H9 (cell line): ENCODE data around the gene RALGAPB. TPM values are rescaled to one million over a fixed set of nuclear protein-coding genes. Genes with fewer than 3 reads are reported as not detected.

ENCODE experiments used
- DNase-seq: peaks from one replicate; pipeline ENCODE4 v3.0.0-alpha.2; 2017
- H2AFZ ChIP-seq: one replicate; pipeline ENCODE4 v1.6.1; 2013; ENCODE audit warnings: mild to moderate bottlenecking, low read length, control low read depth, moderate library complexity
- H2AK5ac ChIP-seq: 2 replicates; pipeline ENCODE4 v1.6.1; 2013; ENCODE audit warnings: low read length, control low read depth, mixed read lengths; ENCODE audit not compliant: insufficient read length
- H2BK120ac ChIP-seq: one replicate; pipeline ENCODE4 v1.6.1; 2013; ENCODE audit warnings: low read depth, mild to moderate bottlenecking, low read length, control low read depth, inconsistent platforms; ENCODE audit not compliant: poor library complexity, severe bottlenecking
- H2BK12ac ChIP-seq: 2 replicates; pipeline ENCODE4 v1.6.1; 2013; ENCODE audit warnings: low read length, control low read depth, mixed read lengths, low read depth; ENCODE audit not compliant: insufficient read length
- H2BK15ac ChIP-seq: 2 replicates; pipeline ENCODE4 v1.6.1; 2013; ENCODE audit warnings: low read depth, low read length, control low read depth
- H2BK20ac ChIP-seq: one replicate; pipeline ENCODE4 v1.6.1; 2013; ENCODE audit warnings: low read depth, mild to moderate bottlenecking, low read length, control low read depth, inconsistent platforms; ENCODE audit not compliant: poor library complexity, severe bottlenecking
- H2BK5ac ChIP-seq: 2 replicates; pipeline ENCODE4 v1.6.1; 2013; ENCODE audit warnings: low read length, control low read depth, mixed read lengths; ENCODE audit not compliant: insufficient read length
- H3K14ac ChIP-seq: 2 replicates; pipeline ENCODE4 v1.6.1; 2013; ENCODE audit warnings: low read length, control low read depth; ENCODE audit not compliant: insufficient read depth
- H3K18ac ChIP-seq: 2 replicates; pipeline ENCODE4 v1.6.1; 2013; ENCODE audit warnings: low read depth, mild to moderate bottlenecking, mixed read lengths, low read length, control low read depth; ENCODE audit not compliant: insufficient read length
- H3K23ac ChIP-seq: 2 replicates; pipeline ENCODE4 v1.6.1; 2013; ENCODE audit warnings: low read length, control low read depth, mixed read lengths, low read depth; ENCODE audit not compliant: insufficient read length
- H3K23me2 ChIP-seq: 2 replicates; pipeline ENCODE4 v1.6.1; 2013; ENCODE audit warnings: low read depth, mild to moderate bottlenecking, mixed read lengths, low read length, control low read depth; ENCODE audit not compliant: insufficient read length, poor library complexity, severe bottlenecking
- H3K27ac ChIP-seq: 2 replicates; pipeline ENCODE4 v1.5.1; 2013; ENCODE audit warnings: low read length, control low read depth, mixed read lengths, low read depth; ENCODE audit not compliant: insufficient read length
- H3K27me3 ChIP-seq: 2 replicates; pipeline ENCODE4 v1.6.1; 2013; ENCODE audit warnings: low read length, control low read depth, inconsistent platforms; ENCODE audit not compliant: insufficient read depth
- H3K4ac ChIP-seq: 2 replicates; pipeline ENCODE4 v1.6.1; 2013; ENCODE audit warnings: low read depth, mild to moderate bottlenecking, control low read depth, inconsistent platforms, low read length, moderate library complexity
- H3K4me1 ChIP-seq: 2 replicates; pipeline ENCODE4 v1.6.1; 2013; ENCODE audit warnings: low read length, control low read depth, inconsistent platforms; ENCODE audit not compliant: insufficient read depth
- H3K4me2 ChIP-seq: 2 replicates; pipeline ENCODE4 v1.6.1; 2013; ENCODE audit warnings: low read length, control low read depth, mixed read lengths; ENCODE audit not compliant: insufficient read length, insufficient read depth
- H3K56ac ChIP-seq: 2 replicates; pipeline ENCODE4 v1.6.1; 2013; ENCODE audit warnings: low read depth, mild to moderate bottlenecking, mixed read lengths, low read length, control low read depth; ENCODE audit not compliant: insufficient read length
- H3K79me1 ChIP-seq: 2 replicates; pipeline ENCODE4 v1.6.1; 2013; ENCODE audit warnings: low read depth, mild to moderate bottlenecking, moderate library complexity, low read length, control low read depth, inconsistent platforms; ENCODE audit not compliant: insufficient read depth, poor library complexity, severe bottlenecking
- H3K79me2 ChIP-seq: 2 replicates; pipeline ENCODE4 v1.6.1; 2013; ENCODE audit warnings: low read length, control low read depth, inconsistent platforms; ENCODE audit not compliant: insufficient read depth
- H3K9ac ChIP-seq: 2 replicates; pipeline ENCODE4 v1.6.1; 2013; ENCODE audit warnings: low read length, control low read depth, mixed read lengths; ENCODE audit not compliant: insufficient read length; ENCODE audit errors: extremely low read depth
- H3K9me3 ChIP-seq: one replicate; pipeline ENCODE4 v1.6.1; 2013; ENCODE audit warnings: low read depth, low read length, inconsistent platforms; ENCODE audit not compliant: control insufficient read depth
- H3T11ph ChIP-seq: one replicate; pipeline ENCODE4 v1.6.1; 2013; ENCODE audit warnings: mild to moderate bottlenecking, low read length, control low read depth, inconsistent platforms
- H4K20me1 ChIP-seq: one replicate; pipeline ENCODE4 v1.6.1; 2013; ENCODE audit not compliant: control insufficient read depth, insufficient read length, insufficient read depth
- H4K5ac ChIP-seq: 2 replicates; pipeline ENCODE4 v1.6.1; 2013; ENCODE audit warnings: low read depth, mild to moderate bottlenecking, mixed read lengths, low read length, control low read depth; ENCODE audit not compliant: insufficient read length
- H4K8ac ChIP-seq: replicated peaks from 2 replicates; pipeline ENCODE4 v1.6.1; 2013; ENCODE audit warnings: low read length, control low read depth, mixed read lengths, low read depth; ENCODE audit not compliant: insufficient read length
- H4K91ac ChIP-seq: 2 replicates; pipeline ENCODE4 v1.6.1; 2013; ENCODE audit warnings: low read depth, mild to moderate bottlenecking, moderate library complexity, mixed read lengths, low read length, control low read depth; ENCODE audit not compliant: insufficient read length
- H3K27ac Mint-ChIP-seq, 3 experiments: 2 replicates in 2 of 3; 3 replicates in 1 of 3; pipeline ENCODE4 v1.8.0; 2020 to 2021; ENCODE audit warnings: mixed read lengths in 3 of 3, mild to moderate bottlenecking in 1 of 3, moderate library complexity in 1 of 3
- H3K27me3 Mint-ChIP-seq: 2 replicates; pipeline ENCODE4 v1.8.0; 2021; ENCODE audit warnings: low read depth, mild to moderate bottlenecking, moderate library complexity, mixed read lengths
- H3K36me3 Mint-ChIP-seq, 3 experiments: 2 replicates in 2 of 3; 3 replicates in 1 of 3; pipeline ENCODE4 v1.8.0; 2020 to 2021; ENCODE audit warnings: low read depth in 3 of 3, mixed read lengths in 3 of 3; ENCODE audit not compliant: insufficient read depth in 1 of 3
- H3K4me1 Mint-ChIP-seq, 2 experiments: 2 replicates each; pipeline ENCODE4 v1.8.0; 2020; ENCODE audit warnings: mixed read lengths in 2 of 2
- H3K4me3 Mint-ChIP-seq, 2 experiments: 2 replicates in 1 of 2; 3 replicates in 1 of 2; pipeline ENCODE4 v1.8.0; 2020 to 2021; ENCODE audit warnings: mild to moderate bottlenecking in 2 of 2, mixed read lengths in 2 of 2, moderate library complexity in 1 of 2
- H3K9me3 Mint-ChIP-seq, 2 experiments: 2 replicates in 1 of 2; 3 replicates in 1 of 2; pipeline ENCODE4 v1.8.0; 2020; ENCODE audit warnings: mild to moderate bottlenecking in 2 of 2, mixed read lengths in 2 of 2, moderate library complexity in 1 of 2
- CTCF ChIP-seq: fragments of 200-600 bp; sonication (generic); conservative IDR thresholded peaks from 3 replicates; pipeline ENCODE4 v1.8.0; 2021; ENCODE audit warnings: antibody characterized with exemption, mild to moderate bottlenecking
- total RNA-seq: library from RNA; stranded (reverse); gene quantifications from 2 replicates; pipeline ENCODE4 v1.2.1, GENCODE V29; 2021

RALGAPB gene
- total RNA-seq, 1 experiment from 2014 or later, result 28.5 TPM

GRCh38 chr20:38520261-38520660 is 47.6 kb downstream of the RALGAPB start:
- Histone ChIP-seq H4K91ac (no peak overlapping the region), H2BK5ac (no peak overlapping the region), H3K4me1 (no peaks in the 10 kb centered on the region), H4K5ac (no peak overlapping the region), H3K27me3 (no peaks in the 10 kb centered on the region), H2BK120ac (no peak overlapping the region), H3K14ac (no peak overlapping the region), H3K23me2 (no peaks in the 10 kb centered on the region), H2BK15ac (no peak overlapping the region), H3K27ac (no peak overlapping the region), H4K8ac (no peak overlapping the region), H3K79me1 (no peaks in the 10 kb centered on the region), H2AK5ac (no peak overlapping the region), H2AFZ (no peak overlapping the region), H3K9ac (no peak overlapping the region), H3K9me3 (no peaks in the 10 kb centered on the region), H4K20me1 (no peaks in the 10 kb centered on the region), H3T11ph (no peak overlapping the region), H3K4ac (no peak overlapping the region), H3K4me2 (no peak overlapping the region), H3K23ac (no peak overlapping the region), H3K79me2 (no peaks in the 10 kb centered on the region), H2BK12ac (no peak overlapping the region), H3K56ac (no peak overlapping the region), H2BK20ac (no peak overlapping the region), H3K18ac (no peak overlapping the region)
- Mint-ChIP-seq H3K27ac (no peak overlapping the region), H3K4me3 (no peak overlapping the region), H3K36me3 (peaks cover 1 to 43% (median 32%) of the 10 kb centered on the region in 3 experiments; a peak in 6 of 7 replicates), H3K4me1 (no peaks in the 10 kb centered on the region), H3K9me3 (no peaks in the 10 kb centered on the region), H3K27me3 (no peaks in the 10 kb centered on the region)
- no peak for TF ChIP-seq CTCF
- DNase-seq, result no peak
